T-cell (primary cell): Measurements from ENCODE around the gene WDR93. TPM values are rescaled to one million over a fixed set of nuclear protein-coding genes. Genes with fewer than 3 reads are reported as not detected.

Source experiments
- ATAC-seq, 4 experiments: fragments of 200-7000 bp in 3 of 4; fragments of 150-1000 bp in 1 of 4; cut with Tn5 transposase; replicated peaks in 1 of 4; 1 replicate in 3 of 4; 2 replicates in 1 of 4; pipeline ENCODE4 v1.10.0; 2021; ENCODE audit warnings: moderate library complexity in 3 of 4, mild to moderate bottlenecking in 2 of 4, moderate number of reproducible peaks in 1 of 4
- CTCF ChIA-PET, 2 donors: fragments of 300-600 bp; sonication (Branson Sonifier 250); formaldehyde crosslinking; loops; one replicate each; lab custom pipeline; 2022; ENCODE audit warnings: antibody characterized with exemption in 2 of 2; lab: Charles Lee
- POLR2A ChIA-PET, 2 donors: fragments of 300-600 bp; sonication (Branson Sonifier 250); formaldehyde crosslinking; loops; one replicate each; lab custom pipeline; 2022; ENCODE audit warnings: antibody characterized with exemption in 2 of 2; lab: Charles Lee
- DNase-seq, 35 experiments: peaks; one replicate each; pipeline versions ENCODE4 v3.0.0 to v3.0.0-alpha.2; 2013 to 2023
- H3K27ac ChIP-seq: one replicate; pipeline ENCODE4 v1.5.1; 2013; ENCODE audit warnings: low read length
- H3K27me3 ChIP-seq, 2 experiments: replicated peaks in 1 of 2; 1 replicate in 1 of 2; 2 replicates in 1 of 2; pipeline versions ENCODE4 v1.6.1 to v1.7.0; 2013; ENCODE audit warnings: low read length in 1 of 2, mixed read lengths in 1 of 2; ENCODE audit not compliant: control insufficient read depth in 2 of 2, insufficient read depth in 2 of 2; ENCODE audit errors: extremely low read depth in 1 of 2
- H3K36me3 ChIP-seq, 2 donors: 1 replicate in 1 of 2; 2 replicates in 1 of 2; pipeline versions ENCODE4 v1.6.1 to v1.7.0; 2013; ENCODE audit warnings: low read length in 1 of 2; ENCODE audit not compliant: control insufficient read depth in 2 of 2, insufficient read depth in 1 of 2; ENCODE audit errors: extremely low read depth in 1 of 2
- H3K4me1 ChIP-seq, 2 experiments: 1 replicate in 1 of 2; 2 replicates in 1 of 2; pipeline versions ENCODE4 v1.6.1 to v1.7.0; 2013; ENCODE audit warnings: low read length in 2 of 2, mixed read lengths in 1 of 2; ENCODE audit not compliant: insufficient read depth in 2 of 2, control insufficient read depth in 1 of 2; ENCODE audit errors: extremely low read depth in 1 of 2
- H3K4me3 ChIP-seq, 2 donors: 1 replicate in 1 of 2; 2 replicates in 1 of 2; pipeline versions ENCODE4 v1.5.1 to v1.7.0; 2013; ENCODE audit warnings: mild to moderate bottlenecking in 2 of 2, low read length in 1 of 2, moderate library complexity in 1 of 2; ENCODE audit not compliant: control insufficient read depth in 1 of 2; ENCODE audit errors: extremely low read depth in 1 of 2
- H3K9me3 ChIP-seq: 2 replicates; pipeline ENCODE4 v1.7.0; 2013
- H3K27ac Mint-ChIP-seq, 2 donors: one replicate each; pipeline ENCODE4 v1.8.0; 2020 to 2021; ENCODE audit warnings: mild to moderate bottlenecking in 2 of 2, mixed read lengths in 2 of 2
- H3K27me3 Mint-ChIP-seq, 2 donors: one replicate each; pipeline ENCODE4 v1.8.0; 2021 to 2022; ENCODE audit warnings: mixed read lengths in 2 of 2
- H3K36me3 Mint-ChIP-seq: one replicate; pipeline ENCODE4 v1.8.0; 2021; ENCODE audit warnings: mixed read lengths
- H3K4me1 Mint-ChIP-seq, 3 donors: one replicate each; pipeline ENCODE4 v1.8.0; 2020 to 2022; ENCODE audit warnings: mixed read lengths in 3 of 3, mild to moderate bottlenecking in 1 of 3
- H3K4me3 Mint-ChIP-seq, 3 donors: one replicate each; pipeline ENCODE4 v1.8.0; 2020 to 2022; ENCODE audit warnings: mild to moderate bottlenecking in 3 of 3, mixed read lengths in 3 of 3, moderate library complexity in 3 of 3
- H3K9me3 Mint-ChIP-seq, 3 donors: one replicate each; pipeline ENCODE4 v1.8.0; 2020 to 2022; ENCODE audit warnings: mixed read lengths in 3 of 3
- WGBS: methylation state at CpG from one replicate; pipeline ENCODE4 v1.1.5; 2013; ENCODE audit warnings: missing lambda C conversion rate; ENCODE audit not compliant: insufficient coverage; 5-methylcytosine and 5-hydroxymethylcytosine counted together
- total RNA-seq, 35 experiments: library from RNA in 6 of 35; stranded (reverse) in 6 of 35; fragments of 120-200 nt in 1 of 35; gene quantifications; one replicate each; pipeline versions ENCODE4 v1.2.1 to v1.2.4 and lab custom pipeline; 2013 to 2026

The WDR93 gene
- total RNA-seq, 5 donors from 2014 or later (not counting 1 experiment from before 2014, with no cell fraction given): 0.13 to 0.35 TPM; not detected in 3

GRCh38 chr15:89662893-89663626, 27.6 kb upstream of the WDR93 start:
- H3K36me3 ChIP-seq: no peaks in the 10 kb centered on the region
- peaks cover 2 to 49% of the 10 kb centered on the region in 2 experiments for H3K27me3 ChIP-seq
- no peak overlapping the region for H3K4me3 ChIP-seq
- Mint-ChIP-seq H3K4me1 (peaks cover 4 to 6% (median 4%) of the 10 kb centered on the region in 3 donors), H3K27ac (no peak overlapping the region), H3K9me3 (no peaks in the 10 kb centered on the region), H3K27me3 (peaks cover 51 to 53% of the 10 kb centered on the region in 2 donors), H3K4me3 (no peak overlapping the region), H3K36me3 (no peaks in the 10 kb centered on the region)
- no peak for DNase-seq
- CTCF ChIA-PET: no interaction called here
- peaks cover 0 to 5% of the 10 kb centered on the region in 2 experiments for H3K4me1 ChIP-seq
- POLR2A ChIA-PET: no interaction called here
- 66% methylated on average over 9 of the region's 11 CpGs for WGBS
- no peak overlapping the region for H3K27ac ChIP-seq
- no peak for ATAC-seq
- no peaks in the 10 kb centered on the region for H3K9me3 ChIP-seq

GRCh38 chr15:89664441-89665350, 25.9 kb upstream of the WDR93 start:
- Mint-ChIP-seq H3K36me3 (no peaks in the 10 kb centered on the region), H3K9me3 (no peaks in the 10 kb centered on the region), H3K4me1 (peaks cover 4 to 6% (median 4%) of the 10 kb centered on the region in 3 donors), H3K4me3 (peak overlapping the region in 2 of 3 donors; percentile 14 to 61), H3K27ac (no peak overlapping the region), H3K27me3 (peaks cover 43 to 44% of the 10 kb centered on the region in 2 donors)
- POLR2A ChIA-PET: no interaction called here
- peaks cover 0 to 5% of the 10 kb centered on the region in 2 experiments for H3K4me1 ChIP-seq
- H3K36me3 ChIP-seq: no peaks in the 10 kb centered on the region
- H3K9me3 ChIP-seq: no peaks in the 10 kb centered on the region
- ATAC-seq: no peak
- no peak overlapping the region for H3K27ac ChIP-seq
- DNase-seq: no peak
- H3K4me3 ChIP-seq: no peak overlapping the region
- WGBS: 90% methylated on average over 2 of the region's 13 CpGs
- CTCF ChIA-PET: no interaction called here
- H3K27me3 ChIP-seq: peaks cover 2 to 52% of the 10 kb centered on the region in 2 experiments

- POLR2A ChIA-PET: no interaction called here
- Mint-ChIP-seq H3K4me1 (peaks cover 4 to 6% (median 4%) of the 10 kb centered on the region in 3 donors), H3K36me3 (no peaks in the 10 kb centered on the region), H3K4me3 (no peak overlapping the region), H3K27me3 (peaks cover 36 to 38% of the 10 kb centered on the region in 2 donors), H3K27ac (no peak overlapping the region), H3K9me3 (no peaks in the 10 kb centered on the region)
- ATAC-seq (no peak), DNase-seq (no peak)
- H3K4me3 ChIP-seq: peak overlapping the region in 1 of 2 donors; percentile 19
- H3K36me3 ChIP-seq: no peaks in the 10 kb centered on the region
- no peaks in the 10 kb centered on the region for H3K9me3 ChIP-seq
- CTCF ChIA-PET: no interaction called here
- 7% methylated on average over 72 of the region's 72 CpGs for WGBS
- H3K27me3 ChIP-seq: peaks cover 2 to 53% of the 10 kb centered on the region in 2 experiments
- no peak overlapping the region for H3K27ac ChIP-seq
- peaks cover 0 to 5% of the 10 kb centered on the region in 2 experiments for H3K4me1 ChIP-seq
Observed at GRCh38 chr15:89665449-89666181, 25.0 kb upstream of the WDR93 start.

- no peak overlapping the region for H3K4me3 Mint-ChIP-seq
- peaks cover 4 to 6% (median 4%) of the 10 kb centered on the region in 3 donors for H3K4me1 Mint-ChIP-seq
- POLR2A ChIA-PET: no interaction called here
Observed at GRCh38 chr15:89666184-89666857, 24.3 kb upstream of the WDR93 start.

GRCh38 chr15:89666858-89667705, 23.5 kb upstream of the WDR93 start:
- no peak overlapping the region for H3K27ac ChIP-seq
- 86% methylated on average over 7 of the region's 13 CpGs for WGBS

More at GRCh38 chr15:89666184-89666857, 24.3 kb upstream of the WDR93 start:
- Histone ChIP-seq H3K36me3 (no peaks in the 10 kb centered on the region), H3K9me3 (no peaks in the 10 kb centered on the region), H3K27me3 (peaks cover 0 to 52% of the 10 kb centered on the region in 2 experiments), H3K4me3 (no peak overlapping the region), H3K27ac (no peak overlapping the region), H3K4me1 (peaks cover 0 to 5% of the 10 kb centered on the region in 2 experiments)
- Mint-ChIP-seq H3K36me3 (no peaks in the 10 kb centered on the region), H3K27ac (no peak overlapping the region), H3K9me3 (no peaks in the 10 kb centered on the region), H3K27me3 (peaks cover 32 to 35% of the 10 kb centered on the region in 2 donors)
- ATAC-seq (no peak), DNase-seq (no peak)
- CTCF ChIA-PET: no interaction called here
- WGBS: 83% methylated on average over 3 of the region's 8 CpGs

More at GRCh38 chr15:89666858-89667705, 23.5 kb upstream of the WDR93 start:
- no peaks in the 10 kb centered on the region for H3K36me3 ChIP-seq
- H3K4me1 ChIP-seq: peaks cover 0 to 5% of the 10 kb centered on the region in 2 experiments
- Mint-ChIP-seq H3K27ac (no peak overlapping the region), H3K36me3 (no peaks in the 10 kb centered on the region), H3K9me3 (no peaks in the 10 kb centered on the region), H3K4me1 (peaks cover 4 to 6% (median 4%) of the 10 kb centered on the region in 3 donors), H3K27me3 (peaks cover 31 to 35% of the 10 kb centered on the region in 2 donors), H3K4me3 (no peak overlapping the region)
- ATAC-seq (no peak), DNase-seq (no peak)
- no peaks in the 10 kb centered on the region for H3K9me3 ChIP-seq
- H3K4me3 ChIP-seq: no peak overlapping the region
- peaks cover 0 to 55% of the 10 kb centered on the region in 2 experiments for H3K27me3 ChIP-seq
- ChIA-PET CTCF (interaction anchor here in 1 of 2 donors (0.6 kb wide), 1 partner anchor 400 kb away, joined by 3 read pairs; no protein-coding TSS in a partner anchor), POLR2A (no interaction called here)
